AG04450 (cell line): ENCODE measurements around the gene PPP3CA. TPM values are rescaled to one million over a fixed set of nuclear protein-coding genes. Genes with fewer than 3 reads are reported as not detected.
"Not testable (repeated sequence)": the region's sequence is repeated elsewhere in the genome, so short reads cannot be mapped to it uniquely, and the experiment has no call there.

ENCODE experiments used
- CTCF ChIA-PET: fragments of 300-600, 350-600 bp; formaldehyde crosslinking; extraction: SDS; loops from one replicate; lab custom pipeline; 2022; ENCODE audit warnings: antibody characterized with exemption, inconsistent platforms; lab: Charles Lee
- POLR2A ChIA-PET: fragments of 350-600 bp; formaldehyde crosslinking; extraction: SDS; loops from one replicate; lab custom pipeline; 2021; ENCODE audit warnings: antibody characterized with exemption, inconsistent platforms; lab: Yijun Ruan, JAX
- DNase-seq: peaks from one replicate; pipeline ENCODE4 v3.0.0-alpha.2; 2011; ENCODE audit warnings: low read depth, low spot score
- H3K27ac ChIP-seq: one replicate; pipeline ENCODE4 v1.5.1; 2012; ENCODE audit warnings: low read depth, low read length, control low read depth
- H3K27me3 ChIP-seq: one replicate; pipeline ENCODE4 v1.6.0; 2012; ENCODE audit warnings: low read length; ENCODE audit not compliant: control insufficient read depth, insufficient read depth
- H3K4me3 ChIP-seq: 2 replicates; pipeline ENCODE4 v1.5.1; 2011; ENCODE audit warnings: mild to moderate bottlenecking, low read depth, low read length, control low read depth
- H3K9me3 ChIP-seq: 2 replicates; pipeline ENCODE4 v1.5.1; 2012; ENCODE audit warnings: low read length; ENCODE audit not compliant: control insufficient read depth, insufficient read depth
- CTCF ChIP-seq: IDR thresholded peaks from 2 replicates; pipeline ENCODE4 v1.5.1; 2011; ENCODE audit warnings: low read depth, low read length, control low read depth, inconsistent platforms
- polyA plus RNA-seq: library from polyadenylated mRNA; depleted of rRNA; stranded (reverse); fragments of >200 nt; gene quantifications from 2 replicates; pipeline ENCODE4 v1.2.3, GENCODE V29; 2011

PPP3CA gene
- polyA plus RNA-seq, 1 experiment: 38.7 TPM

GRCh38 chr4:101000496-101000895 is 346.8 kb downstream of the PPP3CA start:
- CTCF ChIA-PET: no interaction called here
- H3K4me3 ChIP-seq: no peak overlapping the region
- H3K9me3 ChIP-seq: no peaks in the 10 kb centered on the region
- POLR2A ChIA-PET: no interaction called here
- no peak for TF ChIP-seq CTCF
- H3K27me3 ChIP-seq: no peaks in the 10 kb centered on the region
- DNase-seq: no peak
- no peak overlapping the region for H3K27ac ChIP-seq

GRCh38 chr4:100995671-100996070 is 351.7 kb downstream of the PPP3CA start:
- no peak for DNase-seq
- Histone ChIP-seq H3K27me3 (no peaks in the 10 kb centered on the region), H3K4me3 (no peak overlapping the region), H3K27ac (no peak overlapping the region), H3K9me3 (no peaks in the 10 kb centered on the region)
- ChIA-PET CTCF (no interaction called here), POLR2A (no interaction called here)
- TF ChIP-seq CTCF: no peak

- CTCF ChIA-PET, H3K9me3 ChIP-seq, H3K27ac ChIP-seq, H3K27me3 ChIP-seq, POLR2A ChIA-PET, DNase-seq, H3K4me3 ChIP-seq: not testable (repeated sequence)
These were observed 352.3 kb downstream of the PPP3CA start for GRCh38 chr4:100995002-100995401.

GRCh38 chr4:100991332-100992069 is 355.8 kb downstream of the PPP3CA start:
- H3K9me3 ChIP-seq, DNase-seq, H3K4me3 ChIP-seq, H3K27me3 ChIP-seq, H3K27ac ChIP-seq, POLR2A ChIA-PET, CTCF ChIA-PET: not testable (repeated sequence)

- no peak for DNase-seq
- ChIA-PET CTCF (no interaction called here), POLR2A (no interaction called here)
- no peak overlapping the region for H3K27ac ChIP-seq
- H3K9me3 ChIP-seq: no peaks in the 10 kb centered on the region; the same call in 1 of the 2 replicates
- no peak for TF ChIP-seq CTCF
- no peaks in the 10 kb centered on the region for H3K27me3 ChIP-seq
- H3K4me3 ChIP-seq: no peak overlapping the region
These were observed 357.9 kb downstream of the PPP3CA start for GRCh38 chr4:100989401-100989800.

- no peak overlapping the region for H3K27ac ChIP-seq
- DNase-seq: no peak
- CTCF ChIA-PET: no interaction called here
- H3K4me3 ChIP-seq: no peak overlapping the region
- TF ChIP-seq CTCF: no peak
- no peaks in the 10 kb centered on the region; the same call in 1 of the 2 replicates for H3K9me3 ChIP-seq
- POLR2A ChIA-PET: no interaction called here
- no peaks in the 10 kb centered on the region for H3K27me3 ChIP-seq
These were observed 358.4 kb downstream of the PPP3CA start for GRCh38 chr4:100988876-100989275.
